CD4-positive, alpha-beta T cell treated with Interleukin-1 beta for 1 hour (primary cell): ENCODE measurements around the gene XYLB.
"Not testable (repeated sequence)": the region's sequence is repeated elsewhere in the genome, so short reads cannot be mapped to it uniquely, and the experiment has no call there.

Experiments
- DNase-seq, 2 donors: peaks; one replicate each; pipeline ENCODE4 v3.0.0-alpha.2; 2020 to 2022

The XYLB gene

GRCh38 chr3:38401246-38401962, 54.8 kb downstream of the XYLB start:
- no peak for DNase-seq

- DNase-seq = no peak
Measured at GRCh38 chr3:38404286-38404685, 57.7 kb downstream of the XYLB start.

GRCh38 chr3:38411591-38411990, 65.0 kb downstream of the XYLB start:
- no peak for DNase-seq

- DNase-seq = not testable (repeated sequence)
Measured at GRCh38 chr3:38420758-38421157, 74.2 kb downstream of the XYLB start.

- no peak for DNase-seq
Measured at GRCh38 chr3:38421679-38422336, 75.2 kb downstream of the XYLB start.

GRCh38 chr3:38426798-38427426, 80.3 kb downstream of the XYLB start:
- DNase-seq = peak in 1 of 2 donors; percentile 37

GRCh38 chr3:38432871-38433658, 86.5 kb downstream of the XYLB start:
- DNase-seq = not testable (repeated sequence)

GRCh38 chr3:38433661-38434060, 87.1 kb downstream of the XYLB start:
- not testable (repeated sequence) for DNase-seq

GRCh38 chr3:38438436-38439069, 92.0 kb downstream of the XYLB start:
- peak; percentile 24 to 44 for DNase-seq

- DNase-seq = not testable (repeated sequence)
Measured at GRCh38 chr3:38443205-38443604, 96.6 kb downstream of the XYLB start.

- DNase-seq = no peak
Measured at GRCh38 chr3:38446085-38446686, 99.6 kb downstream of the XYLB start.

GRCh38 chr3:38446812-38447211, 100.2 kb downstream of the XYLB start:
- no peak for DNase-seq

GRCh38 chr3:38450853-38451252, 104.3 kb downstream of the XYLB start:
- no peak for DNase-seq

- peak; percentile 73 for DNase-seq
Measured at GRCh38 chr3:38453075-38453912, 106.7 kb downstream of the XYLB start, which contains the start of gene ACVR2B. Gene ACVR2B, plus strand, starts transcription at chr3:38453890. Its CDS starts 433 bp downstream, at chr3:38454323.

- no peak for DNase-seq
Measured at GRCh38 chr3:38453913-38454177, 107.3 kb downstream of the XYLB start.

GRCh38 chr3:38454178-38454883, 107.7 kb downstream of the XYLB start:
- peak; percentile 24 to 36 for DNase-seq

- peak in 1 of 2 donors; percentile 29 for DNase-seq
Measured at GRCh38 chr3:38454884-38455638, 108.5 kb downstream of the XYLB start.

GRCh38 chr3:38455639-38456430, 109.2 kb downstream of the XYLB start:
- no peak for DNase-seq
